Measurements from ENCODE around the gene OR13D1.

GRCh38 chr9:104738452-104738851 lies 44.1 kb downstream of the OR13D1 start:
- TF ChIP-seq ZNF274 (IDR thresholded peaks at IDR 0.05; ENCODE audit: borderline replicate concordance, low read depth, low read length) = no peak
- TF ChIP-seq GATAD2A (IDR thresholded peaks at IDR 0.05) = no peak
- no peak for TF ChIP-seq POLR2AphosphoS5 (IDR thresholded peaks at IDR 0.05; ENCODE audit: control insufficient read depth, insufficient read depth, low read depth, low read length)
- TF ChIP-seq, protein P1, sequence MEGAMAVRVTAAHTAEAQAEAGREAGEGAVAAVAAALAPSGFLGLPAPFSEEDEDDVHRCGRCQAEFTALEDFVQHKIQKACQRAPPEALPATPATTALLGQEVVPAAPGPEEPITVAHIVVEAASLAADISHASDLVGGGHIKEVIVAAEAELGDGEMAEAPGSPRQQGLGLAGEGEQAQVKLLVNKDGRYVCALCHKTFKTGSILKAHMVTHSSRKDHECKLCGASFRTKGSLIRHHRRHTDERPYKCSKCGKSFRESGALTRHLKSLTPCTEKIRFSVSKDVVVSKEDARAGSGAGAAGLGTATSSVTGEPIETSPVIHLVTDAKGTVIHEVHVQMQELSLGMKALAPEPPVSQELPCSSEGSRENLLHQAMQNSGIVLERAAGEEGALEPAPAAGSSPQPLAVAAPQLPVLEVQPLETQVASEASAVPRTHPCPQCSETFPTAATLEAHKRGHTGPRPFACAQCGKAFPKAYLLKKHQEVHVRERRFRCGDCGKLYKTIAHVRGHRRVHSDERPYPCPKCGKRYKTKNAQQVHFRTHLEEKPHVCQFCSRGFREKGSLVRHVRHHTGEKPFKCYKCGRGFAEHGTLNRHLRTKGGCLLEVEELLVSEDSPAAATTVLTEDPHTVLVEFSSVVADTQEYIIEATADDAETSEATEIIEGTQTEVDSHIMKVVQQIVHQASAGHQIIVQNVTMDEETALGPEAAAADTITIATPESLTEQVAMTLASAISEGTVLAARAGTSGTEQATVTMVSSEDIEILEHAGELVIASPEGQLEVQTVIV (CRISPR knock-in tag; IDR thresholded peaks at IDR 0.05; ENCODE audit: borderline replicate concordance) = no peak
- TF ChIP-seq POLR2AphosphoS2 (IDR thresholded peaks at IDR 0.05; ENCODE audit: low read length) = no peak
- TF ChIP-seq MAFK (IDR thresholded peaks at IDR 0.05; ENCODE audit: low read length) = no peak
- TF ChIP-seq GTF2F1 (IDR thresholded peaks at IDR 0.05; ENCODE audit: low read depth, low read length) = no peak
- no peak for TF ChIP-seq CAMTA2 (CRISPR knock-in tag; conservative IDR thresholded peaks at IDR 0.05)
- TF ChIP-seq NFE2L1 (tag; IDR thresholded peaks at IDR 0.05; ENCODE audit: borderline replicate concordance, low read depth) = no peak
- TF ChIP-seq MEF2D (tag; conservative IDR thresholded peaks at IDR 0.05; ENCODE audit: low read depth) = no peak
- TF ChIP-seq ZNF561 (CRISPR knock-in tag; conservative IDR thresholded peaks at IDR 0.05) = no peak
- no peak for TF ChIP-seq GABPA (tag; conservative IDR thresholded peaks at IDR 0.05; ENCODE audit: low read depth)
- TF ChIP-seq TRIM24 (IDR thresholded peaks at IDR 0.05) = no peak
